Activated CD4-positive, alpha-beta T cell treated with anti-CD3 and anti-CD28 coated beads for 36 hours (primary cell): Measurements from ENCODE around the gene SPTBN5. TPM values are rescaled to one million over a fixed set of nuclear protein-coding genes. Genes with fewer than 3 reads are reported as not detected.

Source experiments
- ATAC-seq: fragments of 200-7000 bp; cut with Tn5 transposase; one replicate; pipeline ENCODE4 v1.10.0; 2021; ENCODE audit warnings: mild to moderate bottlenecking, moderate library complexity
- CTCF ChIA-PET: fragments of 350-600 bp; sonication (Branson Sonifier 250); formaldehyde crosslinking; loops from one replicate; lab custom pipeline; 2021; ENCODE audit warnings: antibody characterized with exemption; lab: Charles Lee
- POLR2A ChIA-PET: fragments of 350-600 bp; sonication (Branson Sonifier 250); formaldehyde crosslinking; loops from one replicate; lab custom pipeline; 2021; ENCODE audit warnings: antibody characterized with exemption, inconsistent platforms; lab: Charles Lee
- DNase-seq: peaks from one replicate; pipeline ENCODE4 v3.0.0-alpha.2; 2020
- H3K27ac Mint-ChIP-seq: one replicate; pipeline ENCODE4 v1.8.0; 2021; ENCODE audit warnings: mixed read lengths
- H3K27me3 Mint-ChIP-seq: one replicate; pipeline ENCODE4 v1.8.0; 2021; ENCODE audit warnings: mixed read lengths
- H3K36me3 Mint-ChIP-seq: one replicate; pipeline ENCODE4 v1.8.0; 2021; ENCODE audit warnings: low read depth, mixed read lengths
- H3K4me1 Mint-ChIP-seq: one replicate; pipeline ENCODE4 v1.8.0; 2021; ENCODE audit warnings: mixed read lengths
- H3K4me3 Mint-ChIP-seq: one replicate; pipeline ENCODE4 v1.8.0; 2021; ENCODE audit warnings: mild to moderate bottlenecking, moderate library complexity, mixed read lengths
- H3K9me3 Mint-ChIP-seq: one replicate; pipeline ENCODE4 v1.8.0; 2021; ENCODE audit warnings: low read depth, mixed read lengths
- intact Hi-C, 2 experiments: fragments of 100-400 bp; cut with DNase I in 1 of 2; cut with micrococcal nuclease in 1 of 2; formaldehyde crosslinking; loops; one replicate each; pipeline versions ENCODE4 v1.14.2 to v1.15.1; 2022 to 2024; cut with DNase I, micrococcal nuclease
- total RNA-seq, 2 experiments: library from RNA; stranded (reverse); gene quantifications; one replicate each; pipeline ENCODE4 v1.2.3, GENCODE V29; 2021

The SPTBN5 gene
- total RNA-seq, 2 experiments from 2014 or later, result 0.46 to 0.51 TPM

- Mint-ChIP-seq H3K27ac (no peak overlapping the region), H3K27me3 (no peaks in the 10 kb centered on the region), H3K4me1 (no peaks in the 10 kb centered on the region), H3K36me3 (peaks cover 4% of the 10 kb centered on the region), H3K4me3 (no peak overlapping the region), H3K9me3 (no peaks in the 10 kb centered on the region)
- ChIA-PET POLR2A (interaction anchor here (0.6 kb wide), 1 partner anchor 906 kb away, joined by 3 read pairs; no protein-coding TSS in a partner anchor), CTCF (interaction anchor here (0.6 to 8.6 kb wide), 36 partner anchors 10 to 346 kb away, joined by 3 to 233 read pairs (median 4); partner anchors contain the start of gene MAPKBP1)
- ATAC-seq (peak; percentile 98), DNase-seq (peak; percentile 84)
- intact Hi-C loops, result loop anchor here (1.0 to 5.0 kb wide), 7 partner anchors 37 to 345 kb away; partner anchors contain the start of gene MAPKBP1 (in 2 of the 2)
These were observed 82.2 kb downstream of the SPTBN5 start for GRCh38 chr15:41811432-41812195.

DNA sequence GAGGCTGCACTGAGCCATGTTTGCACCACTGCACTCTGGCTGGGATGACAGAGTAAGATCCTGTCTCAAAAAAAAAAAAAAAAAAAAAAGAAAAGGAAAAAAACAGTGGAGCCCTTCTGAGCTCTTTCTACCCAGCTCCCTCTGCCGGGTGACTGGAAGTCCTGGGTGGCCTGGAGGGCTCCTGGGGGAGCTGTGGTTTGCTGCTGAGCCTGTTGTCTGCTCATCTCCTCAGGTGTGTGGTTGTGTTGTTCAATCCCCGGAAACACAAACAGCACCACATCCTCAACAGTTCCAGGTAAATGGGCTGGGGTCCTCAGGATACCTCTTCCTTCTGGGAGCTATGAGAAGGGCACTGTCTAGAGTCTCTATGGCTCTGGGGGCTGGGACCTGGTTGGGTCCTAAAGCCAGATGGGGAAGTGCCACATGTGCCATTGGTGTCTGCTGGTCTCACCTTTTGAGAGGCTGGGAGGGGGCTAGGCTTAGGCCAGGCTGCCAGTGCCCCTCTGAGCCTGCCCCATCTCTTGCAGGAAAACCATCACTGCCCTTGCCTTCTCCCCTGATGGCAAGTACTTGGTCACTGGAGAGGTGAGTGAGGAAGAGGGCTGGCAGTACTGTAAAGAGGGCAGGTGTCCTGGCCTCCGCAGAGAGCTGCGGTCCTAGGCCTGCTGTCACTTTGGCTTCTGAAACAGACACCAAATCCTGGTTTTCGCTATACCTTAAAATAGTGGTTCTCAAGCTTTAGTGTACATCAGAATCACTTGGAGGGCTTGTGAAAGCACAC lies 83.0 kb downstream of the SPTBN5 start:
- H3K27me3 Mint-ChIP-seq, result no peaks in the 10 kb centered on the region
- H3K4me1 Mint-ChIP-seq, result no peaks in the 10 kb centered on the region
- H3K9me3 Mint-ChIP-seq, result no peaks in the 10 kb centered on the region
- DNase-seq, result no peak
- H3K36me3 Mint-ChIP-seq, result no peaks in the 10 kb centered on the region
- ATAC-seq, result peak; percentile 25
- intact Hi-C loops, result loop anchor here (1.0 to 5.0 kb wide), 7 partner anchors 37 to 345 kb away; partner anchors contain the start of gene MAPKBP1 (in 2 of the 2)
- no peak overlapping the region for H3K27ac Mint-ChIP-seq
- no peak overlapping the region for H3K4me3 Mint-ChIP-seq
- POLR2A ChIA-PET, result interaction anchor here (0.6 kb wide), 1 partner anchor 218 kb away, joined by 5 read pairs; no protein-coding TSS in a partner anchor
- CTCF ChIA-PET, result interaction anchor here (0.5 to 8.6 kb wide), 31 partner anchors 9 to 520 kb away, joined by 3 to 233 read pairs (median 4); partner anchors contain the start of gene MAPKBP1

GRCh38 chr15:41809526-41810220 lies 84.2 kb downstream of the SPTBN5 start:
- intact Hi-C loops, result loop anchor here (2.0 to 5.0 kb wide), 2 partner anchors 112 to 205 kb away; no protein-coding TSS in a partner anchor
- H3K36me3 Mint-ChIP-seq, result no peaks in the 10 kb centered on the region
- no peak for DNase-seq
- ChIA-PET CTCF (interaction anchor here (0.7 to 8.6 kb wide), 11 partner anchors 8 to 556 kb away, joined by 3 to 233 read pairs (median 4); partner anchors contain the start of gene MAPKBP1), POLR2A (no interaction called here)
- no peaks in the 10 kb centered on the region for H3K27me3 Mint-ChIP-seq
- no peaks in the 10 kb centered on the region for H3K9me3 Mint-ChIP-seq
- H3K27ac Mint-ChIP-seq, result peak overlapping the region; percentile 33
- H3K4me3 Mint-ChIP-seq, result no peak overlapping the region
- peaks cover 3% of the 10 kb centered on the region for H3K4me1 Mint-ChIP-seq
- no peak for ATAC-seq

- ChIA-PET CTCF (interaction anchor here (0.6 to 8.6 kb wide), 8 partner anchors 12 to 555 kb away, joined by 3 to 233 read pairs (median 3); partner anchors contain the start of gene MAPKBP1), POLR2A (no interaction called here)
- no peaks in the 10 kb centered on the region for H3K36me3 Mint-ChIP-seq
- no peaks in the 10 kb centered on the region for H3K9me3 Mint-ChIP-seq
- DNase-seq (no peak), ATAC-seq (no peak)
- H3K27ac Mint-ChIP-seq, result no peak overlapping the region
- H3K4me1 Mint-ChIP-seq, result peaks cover 4% of the 10 kb centered on the region
- no peaks in the 10 kb centered on the region for H3K27me3 Mint-ChIP-seq
- intact Hi-C loops, result no loop called here
- no peak overlapping the region for H3K4me3 Mint-ChIP-seq
These were observed 84.7 kb downstream of the SPTBN5 start for GRCh38 chr15:41809121-41809520.

DNA sequence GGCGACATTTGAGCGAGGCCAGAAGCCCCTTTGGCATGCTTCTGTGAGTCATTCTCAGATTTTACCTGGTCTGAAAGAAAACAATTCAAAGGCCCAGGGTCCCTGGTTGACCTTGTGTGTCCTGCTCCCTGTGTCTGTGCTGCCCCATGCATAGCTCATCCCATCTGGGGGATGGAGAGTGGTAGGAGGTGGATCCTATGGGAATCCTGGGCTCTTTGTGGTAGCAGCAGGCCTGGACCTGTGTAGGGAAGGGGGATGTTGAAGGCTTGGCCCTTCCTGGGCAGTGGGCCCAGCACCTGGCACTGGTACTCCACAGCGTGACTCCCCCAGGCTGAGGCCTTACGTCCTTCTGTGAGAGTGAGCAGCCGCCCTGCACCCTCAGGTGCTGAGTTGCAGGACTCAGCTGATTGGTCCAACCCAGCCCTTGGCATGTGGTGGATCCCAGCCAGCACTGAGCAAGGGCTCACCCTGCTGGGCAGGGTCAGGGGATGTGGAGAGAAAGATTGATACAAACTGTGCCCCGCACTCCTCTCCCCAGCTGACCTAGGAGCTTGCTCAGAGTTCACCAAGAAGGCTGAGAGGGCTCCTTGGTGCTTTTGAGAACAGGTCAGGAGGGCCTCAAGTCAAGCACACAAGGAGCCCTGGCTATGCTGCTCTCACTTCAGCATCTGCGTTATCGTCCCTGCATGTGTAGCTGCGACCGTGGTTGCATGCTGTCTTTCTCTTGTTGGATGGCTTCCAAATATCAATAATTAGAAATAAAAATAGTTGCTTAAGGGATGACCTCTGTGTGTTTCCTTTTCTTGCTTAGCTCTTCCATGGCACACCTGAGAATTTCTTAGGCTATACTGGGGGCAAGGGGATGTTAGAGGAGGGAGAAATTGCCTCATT lies 87.3 kb downstream of the SPTBN5 start:
- no peak overlapping the region for H3K27ac Mint-ChIP-seq
- DNase-seq (no peak), ATAC-seq (no peak)
- peaks cover 4% of the 10 kb centered on the region for H3K4me1 Mint-ChIP-seq
- H3K9me3 Mint-ChIP-seq, result no peaks in the 10 kb centered on the region
- no peaks in the 10 kb centered on the region for H3K36me3 Mint-ChIP-seq
- H3K27me3 Mint-ChIP-seq, result no peaks in the 10 kb centered on the region
- ChIA-PET POLR2A (no interaction called here), CTCF (interaction anchor here (0.6 to 8.6 kb wide), 3 partner anchors 32 to 134 kb away, joined by 3 to 233 read pairs (median 3); partner anchors contain the start of gene MAPKBP1)
- H3K4me3 Mint-ChIP-seq, result no peak overlapping the region
- intact Hi-C loops, result no loop called here

DNA sequence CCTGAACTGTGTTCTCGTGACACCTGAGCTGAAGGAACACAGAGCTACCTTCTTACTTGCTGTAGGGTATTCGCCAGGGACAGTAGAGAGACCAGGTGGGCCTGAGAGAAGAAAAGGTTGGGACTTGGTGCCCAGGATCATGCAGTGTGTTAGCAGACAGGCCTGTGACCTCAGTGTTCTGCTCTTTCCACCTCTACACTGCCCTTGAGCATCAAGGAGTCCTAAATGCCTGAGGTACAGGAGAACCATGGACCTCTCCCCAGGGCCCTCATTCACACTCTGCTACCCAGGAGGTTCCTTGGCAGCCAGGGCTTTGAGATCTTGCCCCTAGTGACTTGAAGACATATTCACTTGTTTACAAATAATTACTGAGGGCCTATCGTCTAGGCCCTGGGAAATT lies 88.1 kb downstream of the SPTBN5 start:
- CTCF ChIA-PET, result interaction anchor here (0.9 to 1.1 kb wide), 2 partner anchors 32 to 33 kb away, joined by 3 to 6 read pairs; partner anchors contain the start of gene MAPKBP1

DNA sequence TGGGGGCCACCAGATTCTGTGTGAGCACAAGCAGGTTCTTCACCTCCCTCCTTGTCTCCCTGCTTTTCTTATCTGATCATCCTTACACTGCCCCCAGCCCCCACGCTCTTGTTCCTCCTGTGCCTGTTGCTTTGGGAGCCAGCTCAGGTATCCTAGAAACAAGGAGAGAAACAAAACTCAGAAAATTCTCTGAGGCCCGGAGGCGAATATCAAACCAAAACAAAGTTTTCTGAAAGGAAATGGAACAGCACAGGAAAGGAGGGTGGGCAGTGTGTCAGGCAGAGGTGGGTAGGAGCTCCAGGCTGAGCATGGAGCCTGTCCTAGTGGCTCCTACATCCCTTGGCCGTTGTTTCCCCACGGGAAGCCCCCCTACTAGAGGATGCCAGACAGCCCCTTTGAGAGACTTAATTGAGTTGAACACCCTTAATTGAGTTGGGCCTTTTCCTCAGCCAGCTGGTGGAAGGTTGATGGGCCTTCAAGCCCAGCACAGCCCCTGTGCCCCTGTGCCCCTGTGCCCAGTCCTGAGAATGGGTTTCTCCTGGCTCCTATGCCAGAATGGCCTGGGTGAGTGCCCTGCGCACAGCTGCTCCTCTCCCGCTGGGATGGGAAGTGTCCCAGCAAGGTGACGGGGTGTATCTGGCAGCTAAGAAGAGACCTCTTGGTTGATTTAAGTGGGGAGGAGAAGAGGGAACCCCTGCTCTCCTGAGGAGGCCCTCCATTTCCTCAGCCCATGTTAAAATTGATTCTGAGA lies 88.8 kb downstream of the SPTBN5 start:
- ATAC-seq (no peak), DNase-seq (no peak)
- ChIA-PET CTCF (interaction anchor here (0.7 to 1.1 kb wide), 3 partner anchors 27 to 32 kb away, joined by 3 to 6 read pairs (median 3); partner anchors contain the start of gene MAPKBP1), POLR2A (no interaction called here)
- H3K27me3 Mint-ChIP-seq, result no peaks in the 10 kb centered on the region
- H3K4me1 Mint-ChIP-seq, result peaks cover 4% of the 10 kb centered on the region
- H3K36me3 Mint-ChIP-seq, result peaks cover 8% of the 10 kb centered on the region
- H3K27ac Mint-ChIP-seq, result no peak overlapping the region
- intact Hi-C loops, result no loop called here
- H3K4me3 Mint-ChIP-seq, result no peak overlapping the region
- H3K9me3 Mint-ChIP-seq, result no peaks in the 10 kb centered on the region

More for the DNA sequence above, 88.1 kb downstream of the SPTBN5 start:
- ATAC-seq, result no peak
- Mint-ChIP-seq H3K27me3 (no peaks in the 10 kb centered on the region), H3K36me3 (peaks cover 4% of the 10 kb centered on the region), H3K9me3 (no peaks in the 10 kb centered on the region), H3K27ac (no peak overlapping the region), H3K4me1 (peaks cover 4% of the 10 kb centered on the region), H3K4me3 (no peak overlapping the region)
- POLR2A ChIA-PET, result no interaction called here
- no peak for DNase-seq
- intact Hi-C loops, result no loop called here

- DNase-seq (no peak), ATAC-seq (no peak)
- CTCF ChIA-PET, result interaction anchor here (0.7 to 1.4 kb wide), 2 partner anchors 26 to 28 kb away, joined by 3 to 4 read pairs; no protein-coding TSS in a partner anchor
- Mint-ChIP-seq H3K27ac (peak overlapping the region; percentile 22), H3K27me3 (no peaks in the 10 kb centered on the region), H3K9me3 (no peaks in the 10 kb centered on the region), H3K4me1 (peaks cover 8% of the 10 kb centered on the region), H3K4me3 (no peak overlapping the region), H3K36me3 (peaks cover 8% of the 10 kb centered on the region)
- intact Hi-C loops, result no loop called here
- POLR2A ChIA-PET, result no interaction called here
These were observed 89.5 kb downstream of the SPTBN5 start for GRCh38 chr15:41804361-41804760.

GRCh38 chr15:41801850-41802455 lies 91.9 kb downstream of the SPTBN5 start:
- H3K27me3 Mint-ChIP-seq, result no peaks in the 10 kb centered on the region
- peaks cover 17% of the 10 kb centered on the region for H3K4me1 Mint-ChIP-seq
- no peak overlapping the region for H3K4me3 Mint-ChIP-seq
- no peaks in the 10 kb centered on the region for H3K9me3 Mint-ChIP-seq
- ATAC-seq, result peak; percentile 37
- peaks cover 8% of the 10 kb centered on the region for H3K36me3 Mint-ChIP-seq
- H3K27ac Mint-ChIP-seq, result no peak overlapping the region
- DNase-seq, result no peak
- POLR2A ChIA-PET, result interaction anchor here (0.5 kb wide), 1 partner anchor 1949 kb away, joined by 5 read pairs; no protein-coding TSS in a partner anchor
- CTCF ChIA-PET, result interaction anchor here (0.8 to 1.8 kb wide), 4 partner anchors 9 to 102 kb away, joined by 3 to 12 read pairs (median 5); partner anchors contain the start of gene MAPKBP1
- intact Hi-C loops, result no loop called here
